LoVo (cell line): ENCODE data around the gene DMPK.

Experiments used
- DNase-seq: peaks from one replicate; pipeline ENCODE4 v3.0.0-alpha.2; 2016; ENCODE audit warnings: low spot score

The DMPK gene

GRCh38 chr19:45782162-45782691, at the start of gene DMPK:
TSS of gene DMPK (minus strand) at chr19:45782490. CDS start at chr19:45782352, 138 bp downstream.
- no peak for DNase-seq

GRCh38 chr19:45828945-45829344, 46.7 kb upstream of the DMPK start:
- no peak for DNase-seq

- no peak for DNase-seq
Measured at GRCh38 chr19:45828523-45828922, 46.2 kb upstream of the DMPK start.

- DNase-seq: no peak
Measured at GRCh38 chr19:45827459-45828093, 45.3 kb upstream of the DMPK start.

GRCh38 chr19:45826934-45827333, 44.6 kb upstream of the DMPK start:
- no peak for DNase-seq

- DNase-seq: no peak
Measured at GRCh38 chr19:45825917-45826893, 43.9 kb upstream of the DMPK start.

GRCh38 chr19:45825263-45825605, 42.9 kb upstream of the DMPK start:
- DNase-seq: no peak

- DNase-seq: no peak
Measured at GRCh38 chr19:45824531-45825262, 42.4 kb upstream of the DMPK start.

- no peak for DNase-seq
Measured at GRCh38 chr19:45824041-45824471, 41.8 kb upstream of the DMPK start.

- no peak for DNase-seq
Measured at GRCh38 chr19:45823182-45823581, 40.9 kb upstream of the DMPK start.

- no peak for DNase-seq
Measured at GRCh38 chr19:45822716-45823115, 40.4 kb upstream of the DMPK start.

GRCh38 chr19:45821570-45821969, 39.3 kb upstream of the DMPK start:
- DNase-seq: no peak

GRCh38 chr19:45821103-45821521, 38.8 kb upstream of the DMPK start:
- DNase-seq: no peak

GRCh38 chr19:45820413-45821102, 38.3 kb upstream of the DMPK start:
- no peak for DNase-seq

GRCh38 chr19:45819769-45820168, 37.5 kb upstream of the DMPK start:
- no peak for DNase-seq

GRCh38 chr19:45817725-45818301, 35.5 kb upstream of the DMPK start:
- no peak for DNase-seq

- DNase-seq: peak; percentile 93
Measured at GRCh38 chr19:45817010-45817724, 34.9 kb upstream of the DMPK start.

GRCh38 chr19:45816236-45817009, 34.1 kb upstream of the DMPK start:
- no peak for DNase-seq

GRCh38 chr19:45815481-45816216, 33.4 kb upstream of the DMPK start:
- DNase-seq: no peak
